OCI-LY7 (cell line): Measurements from ENCODE around the gene SYCP2.

Experiments used
- CTCF ChIP-seq: fragments of 200-600 bp; sonication (generic); conservative IDR thresholded peaks from 2 replicates; pipeline ENCODE4 v1.5.1; 2014; ENCODE audit warnings: mild to moderate bottlenecking, antibody characterized with exemption, low read length, moderate library complexity, mixed read lengths
- EZH2phosphoT487 ChIP-seq: fragments of 200-600 bp; sonication (generic); IDR thresholded peaks from 2 replicates; pipeline ENCODE4 v1.6.1; 2018; ENCODE audit warnings: low read depth, borderline replicate concordance, mild to moderate bottlenecking, mixed run types, antibody characterized with exemption, low read length, moderate library complexity, mixed read lengths

DNA sequence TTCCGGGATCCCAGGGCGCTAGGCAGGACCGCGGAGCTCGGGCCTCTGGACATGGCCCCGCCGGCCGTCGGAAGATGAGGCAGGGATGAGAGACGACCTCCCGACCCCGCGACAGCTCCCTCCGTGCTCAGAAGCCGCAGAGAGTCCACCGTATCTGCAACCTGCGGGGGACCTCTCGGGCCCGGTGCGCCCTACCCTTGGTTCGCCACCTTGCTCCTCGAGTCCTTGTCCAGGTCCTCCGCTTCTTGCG, 6.4 kb upstream of the SYCP2 start:
- TF ChIP-seq EZH2phosphoT487 (no peak), CTCF (no peak)
